HL-60/S4 treated with retinoic acid at 250 ng/mL for 4 days and 3 days (cell line): ENCODE measurements around the gene CASD1.

Experiments
- in situ Hi-C: fragments of 300-500 bp; cut with MboI; formaldehyde crosslinking; loops from 2 replicates; pipeline ENCODE4 v1.7.0; 2022; ENCODE audit warnings: low sequenced_read_pairs

Gene CASD1

DNA sequence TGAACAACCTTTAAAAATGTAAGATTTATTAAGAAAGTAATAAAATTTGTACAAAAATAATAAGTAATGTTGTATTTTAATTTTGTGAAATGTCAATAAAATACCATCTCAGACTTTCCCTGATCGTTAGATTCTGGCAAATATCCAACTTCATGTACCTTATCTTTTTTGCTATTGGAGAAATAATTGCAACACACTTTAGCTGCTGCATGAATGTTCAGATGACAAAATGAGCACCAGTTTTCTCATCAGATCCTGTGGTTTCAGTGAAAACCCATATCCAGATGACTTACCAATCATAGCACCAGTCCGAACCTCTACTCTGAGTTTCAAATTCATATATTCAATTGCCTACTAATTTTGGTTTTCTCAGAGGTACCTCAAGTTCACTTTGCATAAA lies 69.9 kb downstream of the CASD1 start:
- in situ Hi-C loops, result no loop called here

DNA sequence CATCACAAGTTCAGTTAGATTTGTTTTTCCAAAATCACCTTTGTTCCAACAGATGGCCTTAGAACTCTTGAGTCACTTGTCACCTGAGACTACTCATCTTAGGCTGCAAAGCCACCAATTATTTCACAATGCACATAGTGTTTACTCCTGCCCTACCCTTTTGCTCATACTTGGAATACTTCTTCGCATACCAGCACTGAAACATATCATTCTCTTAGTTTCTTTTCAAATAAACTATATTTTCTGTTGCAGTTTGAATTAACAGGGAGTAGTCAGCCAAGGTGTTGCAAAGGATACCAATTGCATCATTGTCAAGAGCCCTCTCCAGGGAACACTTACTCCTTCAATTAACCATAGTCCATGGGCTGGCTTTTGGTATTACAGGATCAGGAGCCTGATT lies 71.0 kb downstream of the CASD1 start:
- in situ Hi-C loops, result no loop called here

DNA sequence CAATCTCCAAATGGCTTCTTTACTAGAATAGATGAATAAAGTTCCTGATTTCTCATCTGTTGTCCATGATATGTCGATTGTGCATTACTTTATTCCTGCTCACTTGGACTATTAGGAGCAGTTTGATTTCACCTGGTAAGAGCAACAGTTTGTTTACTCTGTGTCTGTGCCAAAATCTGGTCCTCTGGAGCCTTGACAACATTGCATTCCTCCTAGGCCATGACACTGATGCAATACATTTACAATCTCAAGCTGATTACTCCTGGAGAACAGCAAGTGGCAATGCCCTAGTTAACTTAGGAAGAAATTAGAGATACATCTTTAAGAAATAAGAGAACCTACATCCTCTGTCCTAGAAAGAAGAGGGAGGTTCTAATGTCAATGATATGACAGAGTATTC lies 74.5 kb downstream of the CASD1 start:
- in situ Hi-C loops, result no loop called here

DNA sequence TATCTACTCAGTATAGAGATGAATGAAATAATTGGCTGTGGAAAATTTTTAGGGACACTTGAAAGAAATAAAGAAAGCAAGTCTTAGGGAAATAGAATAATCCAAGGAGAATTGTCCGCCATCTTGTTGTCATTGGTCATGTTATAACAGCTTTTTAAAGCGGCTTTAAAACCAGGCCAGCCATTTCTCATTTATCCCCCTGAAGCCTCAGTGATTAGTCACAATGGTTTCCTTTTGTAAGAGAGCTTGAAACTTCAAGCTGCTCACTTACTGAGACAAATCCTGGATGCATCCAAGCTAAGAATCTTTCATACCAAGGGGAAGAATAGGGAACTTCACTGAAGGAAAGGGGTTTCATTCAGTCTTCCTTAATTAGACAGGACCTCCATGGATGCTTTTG lies 78.5 kb downstream of the CASD1 start:
- in situ Hi-C loops, result no loop called here

DNA sequence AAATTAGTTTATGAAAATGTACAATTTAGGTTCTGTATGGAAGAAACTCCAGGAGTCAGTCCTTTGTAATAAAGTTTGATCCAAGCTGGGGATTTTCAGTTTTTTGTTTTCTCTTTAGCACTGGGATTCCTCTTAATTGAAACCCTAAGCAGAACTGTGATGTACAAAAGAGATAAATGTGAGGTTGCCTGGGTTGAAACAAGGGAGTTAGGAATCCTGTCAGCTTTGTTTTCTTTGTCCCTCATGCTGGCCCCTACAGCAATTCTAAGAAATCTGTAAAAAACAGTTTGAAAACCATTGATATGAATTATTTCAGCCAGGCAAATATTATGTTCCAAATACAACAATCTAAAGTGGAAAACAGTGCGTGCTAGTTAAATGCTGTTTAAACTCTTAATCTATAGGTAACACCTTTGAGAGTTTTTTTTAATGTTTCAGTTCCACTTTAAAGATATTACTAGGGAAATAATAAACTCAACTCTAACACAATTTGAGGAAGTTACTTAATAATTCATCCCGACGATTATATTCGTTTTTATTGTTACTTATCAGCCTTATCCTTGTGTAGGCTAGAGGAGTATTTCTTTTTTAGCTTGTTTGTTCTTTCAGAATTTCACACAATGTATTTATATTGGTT lies 81.0 kb downstream of the CASD1 start:
- in situ Hi-C loops, result no loop called here

DNA sequence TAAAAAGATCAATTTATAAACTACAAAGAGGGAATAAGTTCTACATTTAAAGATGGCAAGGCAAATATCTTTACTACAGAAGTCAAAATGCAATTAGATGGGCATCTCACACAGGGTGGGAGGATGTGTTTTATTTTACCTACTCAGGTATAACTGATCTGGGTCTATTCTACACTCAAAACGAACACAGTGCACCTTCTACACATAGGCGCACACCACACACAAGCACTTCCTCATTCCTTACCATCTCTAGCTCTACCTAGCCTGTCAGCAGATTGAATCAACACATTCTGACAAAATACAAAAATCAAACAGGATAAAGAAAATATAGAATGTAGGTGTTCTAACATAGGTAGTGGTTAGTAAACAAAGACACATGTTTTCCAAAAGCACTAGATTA lies 81.6 kb downstream of the CASD1 start:
- in situ Hi-C loops, result no loop called here

DNA sequence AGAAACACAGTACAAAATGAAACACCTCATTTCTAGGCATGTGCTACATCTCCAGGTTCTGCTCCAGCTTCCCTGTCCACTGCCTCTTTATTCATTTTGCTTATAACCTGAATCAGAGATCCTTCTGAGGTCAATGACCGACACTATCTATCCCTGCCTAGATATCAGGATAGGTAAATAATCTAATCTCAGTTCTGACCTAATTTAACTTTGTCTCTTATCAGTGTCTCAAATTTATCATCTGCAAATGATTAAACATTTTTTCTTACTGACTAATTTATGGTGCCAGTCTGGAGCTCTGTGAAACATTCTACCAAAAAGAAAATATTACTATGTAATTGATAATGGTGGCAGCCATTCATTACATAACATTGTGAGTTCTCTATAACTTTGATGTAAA lies 85.3 kb downstream of the CASD1 start:
- in situ Hi-C loops, result no loop called here

DNA sequence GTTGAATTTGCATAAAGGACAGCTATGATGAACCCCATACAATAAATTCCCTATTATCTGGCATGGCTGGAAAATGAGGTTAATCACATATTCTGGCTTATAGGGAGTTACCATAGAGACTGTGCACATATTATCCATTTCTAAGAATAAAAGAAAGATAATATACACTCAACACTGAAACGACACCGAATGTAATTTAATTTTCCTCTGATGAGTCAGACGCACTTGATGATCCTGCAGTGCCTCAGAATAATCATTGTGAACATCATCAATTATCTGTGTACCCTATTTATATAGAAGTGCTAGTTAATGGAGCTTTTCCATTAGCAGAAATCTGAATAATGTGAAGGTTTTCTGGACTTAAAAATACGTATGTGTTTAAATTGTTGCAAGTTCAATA lies 86.1 kb downstream of the CASD1 start:
- in situ Hi-C loops, result no loop called here

DNA sequence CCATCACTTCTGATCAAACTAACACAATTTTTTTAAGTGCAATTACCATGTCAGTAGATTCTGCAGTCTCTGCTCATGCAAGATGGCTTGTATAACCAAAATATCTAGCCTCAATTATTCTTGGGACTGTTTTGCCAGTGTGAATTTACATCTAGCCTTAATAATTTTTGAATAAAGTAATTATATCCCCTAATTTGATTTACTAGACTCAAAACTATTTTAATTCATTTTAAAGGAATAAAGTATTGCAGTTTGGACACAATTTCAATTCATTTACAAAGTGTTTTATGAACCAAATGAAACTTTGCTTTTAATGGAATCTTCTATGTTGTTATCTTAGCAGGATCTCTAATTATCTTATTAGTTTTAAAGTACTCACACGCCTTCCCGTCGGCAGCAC lies 90.7 kb downstream of the CASD1 start:
- in situ Hi-C loops, result no loop called here

DNA sequence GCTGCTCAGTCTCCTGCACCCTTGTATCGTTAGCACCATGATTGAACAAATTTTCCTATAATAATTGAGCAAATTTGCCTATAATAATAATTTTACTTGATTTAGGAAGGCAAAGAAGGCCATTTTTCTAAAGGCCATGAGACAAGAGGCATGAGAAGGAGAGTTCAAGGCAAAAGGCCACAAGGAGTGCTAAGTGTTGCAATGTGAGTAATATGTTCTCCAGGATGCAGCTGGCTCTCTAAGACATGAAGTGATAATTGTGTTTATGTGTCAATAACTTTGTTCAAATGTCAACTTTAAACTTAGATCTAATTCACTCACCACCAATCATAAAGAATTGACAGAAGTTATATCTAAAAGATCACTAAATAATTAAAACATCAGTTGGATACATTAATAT lies 92.6 kb downstream of the CASD1 start:
- in situ Hi-C loops, result no loop called here

DNA sequence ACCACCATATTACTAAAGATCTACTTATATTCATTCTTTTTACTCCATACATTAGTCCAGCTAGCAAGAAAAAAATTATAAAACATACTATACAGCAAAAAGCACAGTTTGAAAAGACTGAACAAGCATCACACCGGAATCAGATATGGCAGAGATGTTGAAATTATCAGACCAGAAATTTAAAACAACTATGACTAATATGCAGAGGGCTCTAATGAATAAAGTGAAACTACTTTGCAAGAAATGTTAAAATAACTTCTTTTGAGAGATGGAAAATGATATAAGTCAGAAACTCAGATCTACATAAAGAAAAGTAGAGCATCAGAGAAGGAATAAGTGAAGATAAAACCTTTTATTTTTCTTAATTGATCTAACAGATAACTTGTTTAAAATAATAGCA lies 95.4 kb downstream of the CASD1 start:
- in situ Hi-C loops, result no loop called here
